Epithelial cell of proximal tubule (primary cell): ENCODE results near the gene SAP25. TPM values are rescaled to one million over a fixed set of nuclear protein-coding genes. Genes with fewer than 3 reads are reported as not detected.

Source experiments
- DNase-seq: peaks from one replicate; pipeline ENCODE4 v3.0.0-alpha.2; 2011; ENCODE audit warnings: low read depth
- H3K4me3 ChIP-seq: 2 replicates; pipeline ENCODE4 v1.5.1; 2011; ENCODE audit warnings: low read depth, mild to moderate bottlenecking, low read length
- total RNA-seq: library from RNA; depleted of rRNA; stranded (reverse); fragments of >200 nt; gene quantifications from 2 replicates; pipeline ENCODE4 v1.2.3, GENCODE V29; 2015
- TF ChIP-seq, protein P1 (sequence below): conservative IDR thresholded peaks from 2 replicates; pipeline ENCODE4 v1.5.1; 2012; ENCODE audit warnings: low read depth, mild to moderate bottlenecking, low read length

SAP25 gene
- total RNA-seq, 1 donor from 2014 or later, result 1.7 TPM

DNA sequence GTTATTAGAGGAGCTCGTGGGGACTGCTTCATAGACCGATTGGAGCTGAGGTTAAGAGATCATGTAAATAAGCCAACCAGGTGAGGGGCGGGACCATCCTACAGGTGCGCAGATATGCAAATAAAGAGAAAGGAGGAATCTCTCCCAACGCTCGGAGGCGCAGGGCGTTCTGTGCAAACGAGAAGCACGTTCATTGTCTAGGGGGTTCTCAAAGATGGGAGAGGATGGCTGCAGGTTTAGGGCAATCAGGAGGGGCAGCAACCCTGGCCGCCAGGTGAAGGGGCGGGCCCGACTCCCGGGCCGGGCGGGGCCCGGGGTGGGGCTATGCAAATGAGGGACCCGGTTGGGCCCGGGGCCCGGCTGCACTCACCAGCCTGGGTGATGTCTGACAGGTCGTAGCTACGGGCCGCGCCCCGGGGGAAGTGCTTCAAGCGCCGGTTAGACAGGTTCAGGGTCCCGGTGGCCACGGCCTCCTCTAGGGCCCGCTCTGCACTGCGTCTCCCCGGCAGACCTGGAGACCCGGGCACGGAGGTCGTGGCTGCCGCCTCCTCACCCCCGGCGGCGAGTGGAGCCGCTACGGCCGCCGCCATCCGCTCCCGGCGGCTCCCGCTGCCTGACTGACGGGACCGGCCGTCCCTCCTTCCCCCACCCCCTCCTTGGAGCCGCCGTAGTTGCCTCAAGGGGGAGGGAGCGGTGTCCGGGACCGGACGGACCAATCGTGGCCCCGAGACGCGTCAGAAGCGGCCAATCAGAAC lies 12.0 kb upstream of the SAP25 start, which contains the start of gene LRCH4:
LRCH4 (minus strand) TSS at position 619 of the 755 bp plus-strand sequence; CDS start at position 590, 29 bp downstream.
- TF ChIP-seq, protein P1, sequence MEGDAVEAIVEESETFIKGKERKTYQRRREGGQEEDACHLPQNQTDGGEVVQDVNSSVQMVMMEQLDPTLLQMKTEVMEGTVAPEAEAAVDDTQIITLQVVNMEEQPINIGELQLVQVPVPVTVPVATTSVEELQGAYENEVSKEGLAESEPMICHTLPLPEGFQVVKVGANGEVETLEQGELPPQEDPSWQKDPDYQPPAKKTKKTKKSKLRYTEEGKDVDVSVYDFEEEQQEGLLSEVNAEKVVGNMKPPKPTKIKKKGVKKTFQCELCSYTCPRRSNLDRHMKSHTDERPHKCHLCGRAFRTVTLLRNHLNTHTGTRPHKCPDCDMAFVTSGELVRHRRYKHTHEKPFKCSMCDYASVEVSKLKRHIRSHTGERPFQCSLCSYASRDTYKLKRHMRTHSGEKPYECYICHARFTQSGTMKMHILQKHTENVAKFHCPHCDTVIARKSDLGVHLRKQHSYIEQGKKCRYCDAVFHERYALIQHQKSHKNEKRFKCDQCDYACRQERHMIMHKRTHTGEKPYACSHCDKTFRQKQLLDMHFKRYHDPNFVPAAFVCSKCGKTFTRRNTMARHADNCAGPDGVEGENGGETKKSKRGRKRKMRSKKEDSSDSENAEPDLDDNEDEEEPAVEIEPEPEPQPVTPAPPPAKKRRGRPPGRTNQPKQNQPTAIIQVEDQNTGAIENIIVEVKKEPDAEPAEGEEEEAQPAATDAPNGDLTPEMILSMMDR, result no peak
- DNase-seq, result no peak
- H3K4me3 ChIP-seq, result peak within 1 kb of the TSS; percentile 71

DNA sequence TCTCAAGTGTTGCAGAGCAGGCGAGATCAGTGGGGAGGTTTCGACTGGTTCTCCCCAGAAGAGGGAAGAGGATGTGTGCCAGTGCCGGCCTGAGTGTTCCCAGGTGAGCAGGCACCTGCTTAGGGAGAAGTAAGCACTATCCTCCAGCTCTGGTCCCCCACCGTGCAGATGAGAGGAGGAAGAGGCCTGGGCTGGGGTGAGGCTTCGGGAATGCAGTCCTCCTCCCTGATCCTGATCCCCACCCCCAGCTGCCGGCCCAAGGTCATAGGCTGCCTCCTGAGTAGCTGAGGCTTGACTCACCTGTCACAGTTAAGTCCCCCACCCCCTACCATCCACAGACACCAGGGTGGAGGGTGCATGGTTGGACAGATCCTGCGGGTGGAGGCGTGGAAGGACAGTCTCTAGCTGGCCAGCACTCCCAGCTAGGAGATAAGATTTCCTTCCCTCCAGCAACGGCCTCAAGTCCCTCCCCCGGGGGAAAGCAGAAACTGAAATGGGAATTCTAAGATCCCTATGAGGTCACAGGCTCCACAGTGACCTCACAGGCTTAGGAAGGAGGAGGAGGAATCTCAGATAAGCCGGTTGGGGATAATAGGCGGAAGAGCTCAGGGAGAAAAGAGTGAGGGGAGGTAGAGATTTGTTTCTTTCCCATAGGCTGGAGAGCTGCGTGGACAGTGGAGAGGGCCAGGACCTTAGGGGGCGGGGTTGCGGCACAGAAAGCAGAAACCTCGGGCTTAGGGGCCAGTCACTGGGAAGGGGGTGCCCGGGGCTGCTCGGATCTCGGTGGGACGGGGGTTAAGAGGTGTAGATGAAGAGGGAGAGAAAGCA lies 11.2 kb upstream of the SAP25 start:
- no peak for DNase-seq
- H3K4me3 ChIP-seq, result peak overlapping the region; percentile 70
- TF ChIP-seq, protein P1, result no peak

DNA sequence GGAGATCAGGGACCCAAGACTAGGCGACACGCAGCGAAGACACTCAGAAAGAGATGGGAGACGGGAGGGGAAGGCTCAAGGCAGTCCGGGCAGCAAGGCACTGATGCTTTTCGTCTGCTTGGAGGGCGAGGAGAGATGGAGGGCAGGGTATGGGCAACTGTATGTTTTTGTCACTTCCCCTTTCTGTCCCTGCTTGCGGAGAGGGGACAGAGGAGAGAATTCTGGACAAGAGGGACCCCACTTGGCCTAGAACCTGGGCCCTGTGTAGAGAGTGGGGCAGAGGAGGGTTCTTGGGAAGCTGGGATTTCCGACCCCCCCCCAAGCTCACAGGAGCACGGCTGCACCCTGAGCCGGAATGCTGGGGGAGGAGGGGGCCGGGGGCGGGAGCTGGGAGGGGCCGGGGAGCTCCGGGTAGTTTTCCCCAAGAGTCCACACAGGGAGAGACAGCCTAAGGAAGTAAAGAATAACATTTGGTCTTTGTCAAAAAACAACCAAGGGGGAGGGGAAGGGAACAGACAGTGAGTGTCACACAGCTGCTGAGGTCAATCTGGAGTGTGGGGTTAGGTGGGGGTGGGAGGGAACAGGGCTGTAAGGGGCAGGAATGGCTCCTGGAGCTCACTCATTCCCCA lies 10.5 kb upstream of the SAP25 start:
- peak overlapping the region; percentile 70 for H3K4me3 ChIP-seq
- TF ChIP-seq, protein P1, result no peak
- DNase-seq, result no peak

DNA sequence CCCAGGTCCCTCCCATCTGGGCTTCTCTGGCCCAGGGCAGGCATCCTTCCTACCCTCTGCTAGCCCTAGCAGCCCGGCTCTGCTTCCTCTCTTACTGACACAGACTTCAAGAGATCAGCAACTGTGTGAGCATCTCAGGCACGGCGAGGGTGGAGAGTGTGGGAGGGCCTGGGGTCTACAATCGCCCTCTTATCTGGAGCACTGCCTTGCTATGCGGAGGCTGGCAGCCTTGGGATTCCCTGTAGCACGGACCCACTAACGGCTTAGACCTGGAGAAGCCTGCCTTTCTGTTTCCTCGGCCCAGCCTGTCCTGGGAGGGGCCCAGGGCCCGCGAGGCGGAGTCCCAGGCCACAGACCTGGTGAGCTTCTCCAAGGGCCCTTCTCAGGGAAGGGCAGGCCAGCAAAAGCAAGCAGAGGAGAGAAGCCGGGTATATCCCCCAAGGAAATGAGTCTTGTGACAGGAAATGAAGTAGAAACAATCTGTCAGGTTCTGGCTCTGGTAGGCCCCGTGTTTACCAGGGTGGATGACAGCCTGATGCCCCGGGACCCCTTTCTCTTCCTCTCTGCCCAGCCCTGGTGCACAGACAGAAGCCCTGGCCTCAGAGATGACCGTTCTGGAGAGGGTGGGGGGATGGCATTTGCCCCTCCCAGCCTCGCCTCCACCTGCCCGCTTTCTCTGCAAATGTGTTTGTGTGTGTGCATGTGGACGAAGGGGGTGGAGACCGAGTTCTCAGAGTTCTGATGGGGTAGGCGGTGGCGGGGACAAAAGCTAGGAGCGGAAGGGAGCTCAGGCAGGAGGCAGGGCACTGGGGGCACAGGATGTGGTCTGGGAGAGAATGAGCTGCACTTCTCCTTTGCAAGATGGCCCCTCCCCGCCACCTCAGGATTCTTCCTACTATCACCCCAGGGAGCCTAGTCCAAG lies 9.7 kb upstream of the SAP25 start:
- TF ChIP-seq, protein P1, result no peak
- DNase-seq, result no peak
- no peak overlapping the region for H3K4me3 ChIP-seq

DNA sequence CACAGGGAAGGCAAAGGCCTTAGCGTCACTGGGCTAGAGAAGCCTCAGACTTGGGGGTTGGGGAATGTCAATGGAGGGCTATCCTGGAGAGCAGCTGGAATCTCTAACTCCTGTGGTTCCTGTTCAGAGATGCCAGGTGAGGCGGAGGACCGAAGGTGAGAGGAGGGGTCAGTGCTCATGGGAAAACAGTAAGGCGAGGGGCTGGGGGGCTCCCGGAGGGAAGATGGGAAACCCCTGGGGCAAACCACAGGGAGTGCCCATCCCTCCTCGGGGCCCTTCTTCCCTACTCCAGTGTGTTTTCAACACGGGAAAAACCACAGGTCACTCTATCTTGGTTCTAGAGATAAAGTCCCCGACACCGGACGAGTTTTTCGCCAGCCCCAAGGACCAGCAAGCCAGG lies 8.9 kb upstream of the SAP25 start:
- H3K4me3 ChIP-seq, result no peak overlapping the region
- TF ChIP-seq, protein P1, result no peak
- DNase-seq, result no peak

DNA sequence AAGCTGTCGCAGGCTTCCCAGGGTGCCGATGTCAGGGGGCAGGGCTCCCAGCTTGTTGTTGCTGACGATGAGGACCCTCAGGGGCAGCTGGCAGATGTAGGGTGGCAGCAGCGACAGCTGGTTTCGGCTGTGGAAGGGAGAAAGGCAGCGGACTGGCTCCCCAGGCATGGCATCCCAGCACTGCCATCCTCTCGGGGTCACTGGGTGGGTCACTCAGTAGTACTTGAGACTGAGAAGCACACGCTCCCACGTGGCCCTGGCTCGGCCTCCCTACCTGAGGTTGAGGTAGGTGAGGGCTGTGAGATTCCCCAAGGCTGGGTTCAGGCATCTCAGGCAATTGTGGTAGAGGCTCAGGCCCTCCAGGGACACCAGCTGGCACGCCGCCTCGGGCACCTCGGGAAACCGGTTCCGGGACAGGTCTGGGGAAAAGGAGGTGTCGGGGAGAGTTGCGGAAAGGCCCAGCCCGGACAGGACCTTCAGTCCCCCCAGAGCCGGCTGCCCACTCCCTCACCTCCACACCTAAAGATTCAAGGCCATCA lies 8.4 kb upstream of the SAP25 start:
- no peak for DNase-seq
- TF ChIP-seq, protein P1, result no peak
- H3K4me3 ChIP-seq, result no peak overlapping the region
